HCT116 (cell line): ENCODE data around the gene PDCL2.

ENCODE experiments used
- ATF3 ChIP-seq: IDR thresholded peaks from 2 replicates; pipeline ENCODE4 v1.6.1; 2012
- ELF1 ChIP-seq: IDR thresholded peaks from 2 replicates; pipeline ENCODE4 v1.6.1; 2012; ENCODE audit warnings: low read depth, borderline replicate concordance
- FOSL1 ChIP-seq: IDR thresholded peaks from 2 replicates; pipeline ENCODE4 v1.6.1; 2012; ENCODE audit warnings: low read depth
- POLR2A ChIP-seq: IDR thresholded peaks from 2 replicates; pipeline ENCODE4 v1.7.0; 2011; ENCODE audit warnings: borderline replicate concordance; ENCODE audit not compliant: insufficient read depth, insufficient read length; ENCODE audit errors: extremely low read depth
- POLR2AphosphoS5 ChIP-seq: IDR thresholded peaks from 2 replicates; pipeline ENCODE4 v1.6.1; 2011; ENCODE audit warnings: mild to moderate bottlenecking, low read depth, low read length, moderate library complexity
- SIN3A ChIP-seq: IDR thresholded peaks from 2 replicates; pipeline ENCODE4 v1.6.1; 2012; ENCODE audit warnings: low read depth
- TCF7L2 ChIP-seq: IDR thresholded peaks from 2 replicates; pipeline ENCODE4 v1.7.0; 2011; ENCODE audit warnings: borderline replicate concordance, inconsistent platforms; ENCODE audit not compliant: insufficient read depth, insufficient read length; ENCODE audit errors: extremely low read depth
- YY1 ChIP-seq: IDR thresholded peaks from 2 replicates; pipeline ENCODE4 v1.6.1; 2011; ENCODE audit warnings: low read length, low read depth, moderate library complexity, mild to moderate bottlenecking; ENCODE audit not compliant: insufficient replicate concordance; ENCODE audit errors: extremely low read depth
- TF ChIP-seq, protein P1 (sequence below), 3 experiments: fragments of 200-600 bp in 1 of 3; sonication (generic) in 1 of 3; IDR thresholded peaks in 2 of 3; conservative IDR thresholded peaks in 1 of 3; 2 replicates each; pipeline ENCODE4 v1.5.1; 2012 to 2017; ENCODE audit warnings: low read depth in 2 of 3, low read length in 2 of 3, antibody characterized with exemption in 1 of 3, borderline replicate concordance in 1 of 3, control low read depth in 1 of 3, mild to moderate bottlenecking in 1 of 3, mixed read lengths in 1 of 3, mixed run types in 1 of 3, moderate library complexity in 1 of 3; ENCODE audit not compliant: insufficient read depth in 1 of 3
- TF ChIP-seq, protein P2 (sequence below): IDR thresholded peaks from 2 replicates; pipeline ENCODE4 v1.6.1; 2012; ENCODE audit warnings: low read depth

- TF ChIP-seq, protein P1, sequence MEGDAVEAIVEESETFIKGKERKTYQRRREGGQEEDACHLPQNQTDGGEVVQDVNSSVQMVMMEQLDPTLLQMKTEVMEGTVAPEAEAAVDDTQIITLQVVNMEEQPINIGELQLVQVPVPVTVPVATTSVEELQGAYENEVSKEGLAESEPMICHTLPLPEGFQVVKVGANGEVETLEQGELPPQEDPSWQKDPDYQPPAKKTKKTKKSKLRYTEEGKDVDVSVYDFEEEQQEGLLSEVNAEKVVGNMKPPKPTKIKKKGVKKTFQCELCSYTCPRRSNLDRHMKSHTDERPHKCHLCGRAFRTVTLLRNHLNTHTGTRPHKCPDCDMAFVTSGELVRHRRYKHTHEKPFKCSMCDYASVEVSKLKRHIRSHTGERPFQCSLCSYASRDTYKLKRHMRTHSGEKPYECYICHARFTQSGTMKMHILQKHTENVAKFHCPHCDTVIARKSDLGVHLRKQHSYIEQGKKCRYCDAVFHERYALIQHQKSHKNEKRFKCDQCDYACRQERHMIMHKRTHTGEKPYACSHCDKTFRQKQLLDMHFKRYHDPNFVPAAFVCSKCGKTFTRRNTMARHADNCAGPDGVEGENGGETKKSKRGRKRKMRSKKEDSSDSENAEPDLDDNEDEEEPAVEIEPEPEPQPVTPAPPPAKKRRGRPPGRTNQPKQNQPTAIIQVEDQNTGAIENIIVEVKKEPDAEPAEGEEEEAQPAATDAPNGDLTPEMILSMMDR (IDR thresholded peaks at IDR 0.05 in 2 of 3, conservative IDR thresholded peaks at IDR 0.05 in 1 of 3; ENCODE audit: borderline replicate concordance in 1 of 3, insufficient read depth in 1 of 3, low read depth in 2 of 3, low read length in 2 of 3), result no peak
- TF ChIP-seq YY1 (no peak), POLR2A (no peak), POLR2AphosphoS5 (no peak), TCF7L2 (no peak), FOSL1 (no peak), SIN3A (no peak), ATF3 (no peak), ELF1 (no peak)
- TF ChIP-seq, protein P2, sequence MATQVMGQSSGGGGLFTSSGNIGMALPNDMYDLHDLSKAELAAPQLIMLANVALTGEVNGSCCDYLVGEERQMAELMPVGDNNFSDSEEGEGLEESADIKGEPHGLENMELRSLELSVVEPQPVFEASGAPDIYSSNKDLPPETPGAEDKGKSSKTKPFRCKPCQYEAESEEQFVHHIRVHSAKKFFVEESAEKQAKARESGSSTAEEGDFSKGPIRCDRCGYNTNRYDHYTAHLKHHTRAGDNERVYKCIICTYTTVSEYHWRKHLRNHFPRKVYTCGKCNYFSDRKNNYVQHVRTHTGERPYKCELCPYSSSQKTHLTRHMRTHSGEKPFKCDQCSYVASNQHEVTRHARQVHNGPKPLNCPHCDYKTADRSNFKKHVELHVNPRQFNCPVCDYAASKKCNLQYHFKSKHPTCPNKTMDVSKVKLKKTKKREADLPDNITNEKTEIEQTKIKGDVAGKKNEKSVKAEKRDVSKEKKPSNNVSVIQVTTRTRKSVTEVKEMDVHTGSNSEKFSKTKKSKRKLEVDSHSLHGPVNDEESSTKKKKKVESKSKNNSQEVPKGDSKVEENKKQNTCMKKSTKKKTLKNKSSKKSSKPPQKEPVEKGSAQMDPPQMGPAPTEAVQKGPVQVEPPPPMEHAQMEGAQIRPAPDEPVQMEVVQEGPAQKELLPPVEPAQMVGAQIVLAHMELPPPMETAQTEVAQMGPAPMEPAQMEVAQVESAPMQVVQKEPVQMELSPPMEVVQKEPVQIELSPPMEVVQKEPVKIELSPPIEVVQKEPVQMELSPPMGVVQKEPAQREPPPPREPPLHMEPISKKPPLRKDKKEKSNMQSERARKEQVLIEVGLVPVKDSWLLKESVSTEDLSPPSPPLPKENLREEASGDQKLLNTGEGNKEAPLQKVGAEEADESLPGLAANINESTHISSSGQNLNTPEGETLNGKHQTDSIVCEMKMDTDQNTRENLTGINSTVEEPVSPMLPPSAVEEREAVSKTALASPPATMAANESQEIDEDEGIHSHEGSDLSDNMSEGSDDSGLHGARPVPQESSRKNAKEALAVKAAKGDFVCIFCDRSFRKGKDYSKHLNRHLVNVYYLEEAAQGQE, result no peak
These were observed 44.6 kb downstream of the PDCL2 start for GRCh38 chr4:55547466-55547770.
